ENCODE results near the gene SPECC1L. TPM values are rescaled to one million over a fixed set of nuclear protein-coding genes. Genes with fewer than 3 reads are reported as not detected.
"Not testable (repeated sequence)": the region's sequence is repeated elsewhere in the genome, so short reads cannot be mapped to it uniquely, and the experiment has no call there.

SPECC1L gene
- total RNA-seq, 1 donor from 2014 or later, result 21.9 TPM

GRCh38 chr22:24262185-24262749, 8.4 kb upstream of the SPECC1L start:
- H3K4me3 ChIP-seq (ENCODE audit: low read length in 3 of 3); H3K4me1 ChIP-seq (ENCODE audit: control insufficient read depth in 3 of 3, insufficient read depth in 3 of 3, low read length in 3 of 3); H3K9me3 ChIP-seq (ENCODE audit: control insufficient read depth in 3 of 3, low read length in 3 of 3); H3K27me3 ChIP-seq (ENCODE audit: control insufficient read depth in 3 of 3, insufficient read depth in 3 of 3, low read length in 3 of 3); H3K36me3 ChIP-seq (ENCODE audit: control insufficient read depth in 3 of 3, insufficient read depth in 3 of 3, low read length in 3 of 3); H3K27ac ChIP-seq (ENCODE audit: low read depth, low read length); H3K9ac ChIP-seq (ENCODE audit: low read depth in 1 of 3, low read length in 3 of 3): not testable (repeated sequence)

GRCh38 chr22:24263479-24263878, 7.2 kb upstream of the SPECC1L start:
- not testable (repeated sequence) for H3K27me3 ChIP-seq (ENCODE audit: control insufficient read depth in 3 of 3, insufficient read depth in 3 of 3, low read length in 3 of 3); H3K9ac ChIP-seq (ENCODE audit: low read depth in 1 of 3, low read length in 3 of 3); H3K4me1 ChIP-seq (ENCODE audit: control insufficient read depth in 3 of 3, insufficient read depth in 3 of 3, low read length in 3 of 3); H3K36me3 ChIP-seq (ENCODE audit: control insufficient read depth in 3 of 3, insufficient read depth in 3 of 3, low read length in 3 of 3); H3K27ac ChIP-seq (ENCODE audit: low read depth, low read length); H3K4me3 ChIP-seq (ENCODE audit: low read length in 3 of 3); H3K9me3 ChIP-seq (ENCODE audit: control insufficient read depth in 3 of 3, low read length in 3 of 3)

GRCh38 chr22:24264329-24264896, 6.2 kb upstream of the SPECC1L start:
- H3K27ac ChIP-seq (ENCODE audit: low read depth, low read length); H3K4me1 ChIP-seq (ENCODE audit: control insufficient read depth in 3 of 3, insufficient read depth in 3 of 3, low read length in 3 of 3); H3K36me3 ChIP-seq (ENCODE audit: control insufficient read depth in 3 of 3, insufficient read depth in 3 of 3, low read length in 3 of 3); H3K27me3 ChIP-seq (ENCODE audit: control insufficient read depth in 3 of 3, insufficient read depth in 3 of 3, low read length in 3 of 3); H3K4me3 ChIP-seq (ENCODE audit: low read length in 3 of 3); H3K9me3 ChIP-seq (ENCODE audit: control insufficient read depth in 3 of 3, low read length in 3 of 3); H3K9ac ChIP-seq (ENCODE audit: low read depth in 1 of 3, low read length in 3 of 3): not testable (repeated sequence)

GRCh38 chr22:24265734-24266133, 4.9 kb upstream of the SPECC1L start:
- Histone ChIP-seq H3K4me1 (ENCODE audit: control insufficient read depth in 3 of 3, insufficient read depth in 3 of 3, low read length in 3 of 3) (peaks cover 0 to 2% (median 0%) of the 10 kb centered on the region in 3 donors), H3K4me3 (ENCODE audit: low read length in 3 of 3) (no peak overlapping the region), H3K27ac (ENCODE audit: low read depth, low read length) (no peak overlapping the region), H3K36me3 (ENCODE audit: control insufficient read depth in 3 of 3, insufficient read depth in 3 of 3, low read length in 3 of 3) (no peaks in the 10 kb centered on the region), H3K27me3 (ENCODE audit: control insufficient read depth in 3 of 3, insufficient read depth in 3 of 3, low read length in 3 of 3) (no peaks in the 10 kb centered on the region), H3K9me3 (ENCODE audit: control insufficient read depth in 3 of 3, low read length in 3 of 3) (no peaks in the 10 kb centered on the region), H3K9ac (ENCODE audit: low read depth in 1 of 3, low read length in 3 of 3) (no peak overlapping the region)

- H3K36me3 ChIP-seq (ENCODE audit: control insufficient read depth in 3 of 3, insufficient read depth in 3 of 3, low read length in 3 of 3); H3K27ac ChIP-seq (ENCODE audit: low read depth, low read length); H3K9ac ChIP-seq (ENCODE audit: low read depth in 1 of 3, low read length in 3 of 3); H3K4me1 ChIP-seq (ENCODE audit: control insufficient read depth in 3 of 3, insufficient read depth in 3 of 3, low read length in 3 of 3); H3K4me3 ChIP-seq (ENCODE audit: low read length in 3 of 3); H3K27me3 ChIP-seq (ENCODE audit: control insufficient read depth in 3 of 3, insufficient read depth in 3 of 3, low read length in 3 of 3); H3K9me3 ChIP-seq (ENCODE audit: control insufficient read depth in 3 of 3, low read length in 3 of 3): not testable (repeated sequence)
Observed at GRCh38 chr22:24266495-24266894, 4.1 kb upstream of the SPECC1L start.

GRCh38 chr22:24271386-24271854, 789 bp downstream of the SPECC1L start:
- H3K4me3 ChIP-seq (ENCODE audit: low read length in 3 of 3), result peak overlapping the region; percentile 93 to 97 (median 94)
- H3K4me1 ChIP-seq (ENCODE audit: control insufficient read depth in 3 of 3, insufficient read depth in 3 of 3, low read length in 3 of 3), result peaks cover 5 to 17% (median 13%) of the 10 kb centered on the region in 3 donors
- no peaks in the 10 kb centered on the region for H3K27me3 ChIP-seq (ENCODE audit: control insufficient read depth in 3 of 3, insufficient read depth in 3 of 3, low read length in 3 of 3)
- H3K9ac ChIP-seq (ENCODE audit: low read depth in 1 of 3, low read length in 3 of 3), result peak overlapping the region; percentile 95 to 99 (median 97)
- H3K9me3 ChIP-seq (ENCODE audit: control insufficient read depth in 3 of 3, low read length in 3 of 3), result no peaks in the 10 kb centered on the region
- H3K36me3 ChIP-seq (ENCODE audit: control insufficient read depth in 3 of 3, insufficient read depth in 3 of 3, low read length in 3 of 3), result no peaks in the 10 kb centered on the region
- H3K27ac ChIP-seq (ENCODE audit: low read depth, low read length), result peak overlapping the region; percentile 91

- not testable (repeated sequence) for H3K36me3 ChIP-seq (ENCODE audit: control insufficient read depth in 3 of 3, insufficient read depth in 3 of 3, low read length in 3 of 3); H3K27me3 ChIP-seq (ENCODE audit: control insufficient read depth in 3 of 3, insufficient read depth in 3 of 3, low read length in 3 of 3); H3K9ac ChIP-seq (ENCODE audit: low read depth in 1 of 3, low read length in 3 of 3); H3K9me3 ChIP-seq (ENCODE audit: control insufficient read depth in 3 of 3, low read length in 3 of 3); H3K27ac ChIP-seq (ENCODE audit: low read depth, low read length); H3K4me3 ChIP-seq (ENCODE audit: low read length in 3 of 3)
- peaks cover 5 to 17% (median 13%) of the 10 kb centered on the region in 3 donors for H3K4me1 ChIP-seq (ENCODE audit: control insufficient read depth in 3 of 3, insufficient read depth in 3 of 3, low read length in 3 of 3)
Observed at GRCh38 chr22:24273031-24273430, 2.4 kb downstream of the SPECC1L start.

- not testable (repeated sequence) for H3K27ac ChIP-seq (ENCODE audit: low read depth, low read length); H3K36me3 ChIP-seq (ENCODE audit: control insufficient read depth in 3 of 3, insufficient read depth in 3 of 3, low read length in 3 of 3); H3K9me3 ChIP-seq (ENCODE audit: control insufficient read depth in 3 of 3, low read length in 3 of 3); H3K4me3 ChIP-seq (ENCODE audit: low read length in 3 of 3); H3K27me3 ChIP-seq (ENCODE audit: control insufficient read depth in 3 of 3, insufficient read depth in 3 of 3, low read length in 3 of 3); H3K9ac ChIP-seq (ENCODE audit: low read depth in 1 of 3, low read length in 3 of 3)
- peaks cover 5 to 17% (median 13%) of the 10 kb centered on the region in 3 donors for H3K4me1 ChIP-seq (ENCODE audit: control insufficient read depth in 3 of 3, insufficient read depth in 3 of 3, low read length in 3 of 3)
Observed at GRCh38 chr22:24273906-24274305, 3.3 kb downstream of the SPECC1L start.

GRCh38 chr22:24274696-24275405, 4.2 kb downstream of the SPECC1L start:
- Histone ChIP-seq H3K4me1 (ENCODE audit: control insufficient read depth in 3 of 3, insufficient read depth in 3 of 3, low read length in 3 of 3) (peaks cover 5 to 17% (median 13%) of the 10 kb centered on the region in 3 donors), H3K9ac (ENCODE audit: low read depth in 1 of 3, low read length in 3 of 3) (peak overlapping the region in 2 of 3 donors; percentile 32 to 51)
- H3K36me3 ChIP-seq (ENCODE audit: control insufficient read depth in 3 of 3, insufficient read depth in 3 of 3, low read length in 3 of 3); H3K9me3 ChIP-seq (ENCODE audit: control insufficient read depth in 3 of 3, low read length in 3 of 3); H3K4me3 ChIP-seq (ENCODE audit: low read length in 3 of 3); H3K27me3 ChIP-seq (ENCODE audit: control insufficient read depth in 3 of 3, insufficient read depth in 3 of 3, low read length in 3 of 3); H3K27ac ChIP-seq (ENCODE audit: low read depth, low read length): not testable (repeated sequence)

- not testable (repeated sequence) for H3K4me1 ChIP-seq (ENCODE audit: control insufficient read depth in 3 of 3, insufficient read depth in 3 of 3, low read length in 3 of 3); H3K27ac ChIP-seq (ENCODE audit: low read depth, low read length); H3K4me3 ChIP-seq (ENCODE audit: low read length in 3 of 3); H3K36me3 ChIP-seq (ENCODE audit: control insufficient read depth in 3 of 3, insufficient read depth in 3 of 3, low read length in 3 of 3); H3K27me3 ChIP-seq (ENCODE audit: control insufficient read depth in 3 of 3, insufficient read depth in 3 of 3, low read length in 3 of 3); H3K9ac ChIP-seq (ENCODE audit: low read depth in 1 of 3, low read length in 3 of 3); H3K9me3 ChIP-seq (ENCODE audit: control insufficient read depth in 3 of 3, low read length in 3 of 3)
Observed at GRCh38 chr22:24280363-24280762, 9.7 kb downstream of the SPECC1L start.
